Measurements from ENCODE around the gene MPC1.
A peak's percentile ranks its signal among the peaks of the same experiment; 100 is the strongest.

MPC1 gene

GRCh38 chr6:166382933-166383801, at the start of gene MPC1:
Gene MPC1 (minus strand): TSS chr6:166382940. CDS start chr6:166382876, 64 bp downstream.
- peak; percentile 87 to 93 for DNase-seq (ENCODE audit: low read depth in 1 of 2, low spot score in 1 of 2)

- no peak for DNase-seq (ENCODE audit: low read depth in 1 of 2, low spot score in 1 of 2)
These were observed 47.5 kb upstream of the MPC1 start for GRCh38 chr6:166430269-166430668.

GRCh38 chr6:166424431-166424830, 41.7 kb upstream of the MPC1 start:
- DNase-seq (ENCODE audit: low read depth in 1 of 2, low spot score in 1 of 2) = no peak

- no peak for DNase-seq (ENCODE audit: low read depth in 1 of 2, low spot score in 1 of 2)
These were observed 41.0 kb upstream of the MPC1 start for GRCh38 chr6:166423781-166424180.

GRCh38 chr6:166423051-166423745, 40.5 kb upstream of the MPC1 start:
- DNase-seq (ENCODE audit: low read depth in 1 of 2, low spot score in 1 of 2) = no peak

GRCh38 chr6:166422201-166422940, 39.6 kb upstream of the MPC1 start:
- DNase-seq (ENCODE audit: low read depth in 1 of 2, low spot score in 1 of 2) = no peak

- no peak for DNase-seq (ENCODE audit: low read depth in 1 of 2, low spot score in 1 of 2)
These were observed 37.6 kb upstream of the MPC1 start for GRCh38 chr6:166420351-166420750.

GRCh38 chr6:166419717-166420116, 37.0 kb upstream of the MPC1 start:
- no peak for DNase-seq (ENCODE audit: low read depth in 1 of 2, low spot score in 1 of 2)

- peak in 1 of 2 donors; percentile 28 for DNase-seq (ENCODE audit: low read depth in 1 of 2, low spot score in 1 of 2)
These were observed 36.5 kb upstream of the MPC1 start for GRCh38 chr6:166419286-166419685.

GRCh38 chr6:166418691-166419143, 36.0 kb upstream of the MPC1 start:
- DNase-seq (ENCODE audit: low read depth in 1 of 2, low spot score in 1 of 2) = no peak

- DNase-seq (ENCODE audit: low read depth in 1 of 2, low spot score in 1 of 2) = peak in 1 of 2 donors; percentile 26
These were observed 34.5 kb upstream of the MPC1 start for GRCh38 chr6:166417285-166417691.

- DNase-seq (ENCODE audit: low read depth in 1 of 2, low spot score in 1 of 2) = no peak
These were observed 33.1 kb upstream of the MPC1 start for GRCh38 chr6:166415833-166416347.

GRCh38 chr6:166415306-166415705, 32.6 kb upstream of the MPC1 start:
- no peak for DNase-seq (ENCODE audit: low read depth in 1 of 2, low spot score in 1 of 2)

GRCh38 chr6:166413491-166413951, 30.8 kb upstream of the MPC1 start:
- DNase-seq (ENCODE audit: low read depth in 1 of 2, low spot score in 1 of 2) = no peak

GRCh38 chr6:166412911-166413384, 30.2 kb upstream of the MPC1 start:
- DNase-seq (ENCODE audit: low read depth in 1 of 2, low spot score in 1 of 2) = no peak

GRCh38 chr6:166412156-166412910, 29.6 kb upstream of the MPC1 start:
- no peak for DNase-seq (ENCODE audit: low read depth in 1 of 2, low spot score in 1 of 2)

GRCh38 chr6:166411721-166412151, 29.0 kb upstream of the MPC1 start:
- DNase-seq (ENCODE audit: low read depth in 1 of 2, low spot score in 1 of 2) = no peak

- no peak for DNase-seq (ENCODE audit: low read depth in 1 of 2, low spot score in 1 of 2)
These were observed 28.5 kb upstream of the MPC1 start for GRCh38 chr6:166411271-166411670.

GRCh38 chr6:166410426-166410935, 27.7 kb upstream of the MPC1 start:
- no peak for DNase-seq (ENCODE audit: low read depth in 1 of 2, low spot score in 1 of 2)

All from stimulated activated CD4-positive, alpha-beta T cell treated with anti-CD3 and anti-CD28 coated beads, Interleukin-15, amount 100 ng/mL, for 1 hour (primary cell).